ENCODE measurements around the gene DPP6.
"Not testable (repeated sequence)": the region's sequence is repeated elsewhere in the genome, so short reads cannot be mapped to it uniquely, and the experiment has no call there.

DNA sequence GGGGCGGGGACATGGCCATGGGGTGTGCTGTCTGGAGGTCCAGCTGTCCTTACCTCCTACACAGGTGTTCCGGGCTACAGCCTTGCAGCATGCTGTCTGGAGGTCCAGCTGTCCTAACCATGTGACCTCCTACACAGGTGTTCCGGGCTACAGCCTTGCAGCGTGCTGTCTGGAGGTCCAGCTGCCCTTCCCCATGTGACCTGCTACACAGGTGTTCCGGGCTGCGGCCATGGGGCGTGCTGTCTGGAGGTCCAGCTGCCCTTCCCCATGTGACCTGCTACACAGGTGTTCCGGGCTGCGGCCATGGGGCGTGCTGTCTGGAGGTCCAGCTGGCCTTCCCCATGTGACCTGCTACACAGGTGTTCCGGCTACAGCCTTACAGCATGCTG lies 623.8 kb downstream of the DPP6 start:
- TF ChIP-seq, protein P1, sequence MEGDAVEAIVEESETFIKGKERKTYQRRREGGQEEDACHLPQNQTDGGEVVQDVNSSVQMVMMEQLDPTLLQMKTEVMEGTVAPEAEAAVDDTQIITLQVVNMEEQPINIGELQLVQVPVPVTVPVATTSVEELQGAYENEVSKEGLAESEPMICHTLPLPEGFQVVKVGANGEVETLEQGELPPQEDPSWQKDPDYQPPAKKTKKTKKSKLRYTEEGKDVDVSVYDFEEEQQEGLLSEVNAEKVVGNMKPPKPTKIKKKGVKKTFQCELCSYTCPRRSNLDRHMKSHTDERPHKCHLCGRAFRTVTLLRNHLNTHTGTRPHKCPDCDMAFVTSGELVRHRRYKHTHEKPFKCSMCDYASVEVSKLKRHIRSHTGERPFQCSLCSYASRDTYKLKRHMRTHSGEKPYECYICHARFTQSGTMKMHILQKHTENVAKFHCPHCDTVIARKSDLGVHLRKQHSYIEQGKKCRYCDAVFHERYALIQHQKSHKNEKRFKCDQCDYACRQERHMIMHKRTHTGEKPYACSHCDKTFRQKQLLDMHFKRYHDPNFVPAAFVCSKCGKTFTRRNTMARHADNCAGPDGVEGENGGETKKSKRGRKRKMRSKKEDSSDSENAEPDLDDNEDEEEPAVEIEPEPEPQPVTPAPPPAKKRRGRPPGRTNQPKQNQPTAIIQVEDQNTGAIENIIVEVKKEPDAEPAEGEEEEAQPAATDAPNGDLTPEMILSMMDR (conservative IDR thresholded peaks at IDR 0.05; ENCODE audit: low read depth, low read length): not testable (repeated sequence)
- TF ChIP-seq EZH2phosphoT487 (IDR thresholded peaks at IDR 0.05; ENCODE audit: borderline replicate concordance, low read length): not testable (repeated sequence)
